ENCODE results near the gene ZBTB14.

DNA sequence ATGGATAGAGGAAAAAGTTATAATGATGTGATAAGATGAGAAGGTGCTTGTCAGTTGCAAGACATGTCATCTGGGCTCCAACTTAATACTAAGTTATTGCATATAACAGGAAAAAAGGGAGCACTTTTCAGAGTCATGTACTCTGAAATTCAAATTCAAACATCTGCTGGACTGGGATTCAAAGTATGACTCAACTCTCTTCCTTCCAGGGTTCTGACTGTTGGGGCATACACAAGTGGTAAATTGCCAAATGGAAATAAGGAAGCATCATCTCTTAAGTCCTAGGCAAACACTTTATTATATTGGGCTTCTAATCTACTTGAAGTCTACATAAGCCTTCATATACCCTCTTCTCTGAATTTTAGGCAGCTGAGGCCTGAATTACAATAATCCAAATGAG lies 44.9 kb downstream of the ZBTB14 start:
- TF ChIP-seq POLR2AphosphoS5 (IDR thresholded peaks at IDR 0.05; ENCODE audit: insufficient read depth in 1 of 2, low read depth in 1 of 2) = no peak
- no peak for TF ChIP-seq CTCF (IDR thresholded peaks at IDR 0.05)
